Adrenal gland (tissue), 5 donors: ENCODE measurements around the gene ITIH5.

Experiments
- CTCF ChIP-seq, 6 experiments: fragments of 450-650 bp in 4 of 6; fragments of 200-600 bp in 2 of 6; sonication (generic) in 1 of 6; IDR thresholded peaks; 1 replicate in 5 of 6; 2 replicates in 1 of 6; pipeline versions ENCODE4 v1.5.1 to v1.8.0; 2016 to 2021; ENCODE audit warnings: antibody characterized with exemption in 6 of 6, mild to moderate bottlenecking in 2 of 6, moderate library complexity in 1 of 6
- POLR2A ChIP-seq, 2 donors: fragments of 450-650 bp; IDR thresholded peaks; one replicate each; pipeline ENCODE4 v1.6.1; 2017; ENCODE audit warnings: antibody characterized with exemption in 2 of 2, mild to moderate bottlenecking in 2 of 2, moderate library complexity in 1 of 2
- donor health status: DM: no; HTN: no; CAD: no.

- no peak for TF ChIP-seq CTCF (IDR thresholded peaks at IDR 0.05)
- no peak for TF ChIP-seq POLR2A (IDR thresholded peaks at IDR 0.05)
Observed at GRCh38 chr10:7579681-7580080, 87.1 kb downstream of the ITIH5 start.
